Medulla oblongata (tissue), 1 donor: Measurements from ENCODE around the gene OBP2B.
"Not testable (repeated sequence)": the region's sequence is repeated elsewhere in the genome, so short reads cannot be mapped to it uniquely, and the experiment has no call there.

Experiments
- DNase-seq: peaks from one replicate; pipeline ENCODE4 v3.0.0-alpha.2; 2015; ENCODE audit errors: extremely low spot score

Gene OBP2B

DNA sequence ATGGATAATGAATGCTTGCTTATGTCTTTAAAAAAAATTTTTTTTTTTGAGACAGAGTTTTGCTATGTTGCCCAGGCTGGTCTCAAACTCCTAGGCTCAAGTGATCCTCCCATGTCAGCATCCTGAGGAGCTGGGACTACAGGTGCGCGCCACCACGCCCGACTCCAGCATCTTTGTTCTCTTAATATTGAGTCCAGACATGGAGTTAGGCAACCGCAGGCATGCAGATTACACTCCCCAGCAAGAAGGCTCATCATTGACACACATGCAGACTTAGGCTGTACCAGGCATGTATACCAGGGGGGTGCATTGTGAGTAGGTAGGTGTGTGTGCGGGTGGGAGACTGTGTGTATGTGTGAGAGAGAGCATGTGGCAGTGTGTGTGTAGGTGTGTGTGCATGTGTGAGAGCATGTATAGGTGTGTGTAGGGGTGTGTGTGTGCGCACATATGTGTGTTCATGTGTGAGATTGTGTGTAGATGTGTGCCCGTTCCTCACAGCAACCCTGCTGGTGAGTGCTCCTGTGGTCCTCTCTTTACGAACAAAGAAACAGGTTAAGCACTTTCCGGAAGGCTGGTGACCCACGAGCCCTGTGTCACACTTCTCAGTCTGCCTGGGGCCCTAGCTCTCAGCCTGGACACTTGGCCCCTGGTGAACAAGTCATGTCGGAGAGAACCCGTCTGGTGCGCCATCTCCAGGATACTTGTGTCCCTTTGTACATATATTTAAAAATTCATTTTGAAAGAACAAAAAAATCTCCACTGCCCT is 6.2 kb downstream of the OBP2B start:
- no peak for DNase-seq

DNA sequence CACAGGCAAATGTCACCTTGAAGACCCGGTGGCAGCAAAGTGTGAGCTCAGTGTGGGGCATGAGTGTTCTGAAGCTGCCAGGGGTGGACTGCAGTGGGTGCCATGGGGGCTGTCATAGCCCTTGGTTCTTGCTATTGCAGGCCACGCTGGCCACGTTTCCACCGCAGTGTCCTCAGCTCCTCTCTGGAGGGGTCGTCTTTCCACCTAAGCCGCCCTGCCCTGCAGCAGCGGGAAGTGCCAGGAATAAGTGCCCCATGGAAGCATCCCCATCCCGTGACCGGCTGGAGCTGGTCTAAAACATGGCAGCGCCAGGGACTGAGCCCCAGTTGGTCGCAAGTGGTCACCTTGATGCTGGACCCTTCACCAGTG is 6.9 kb downstream of the OBP2B start:
- no peak for DNase-seq

DNA sequence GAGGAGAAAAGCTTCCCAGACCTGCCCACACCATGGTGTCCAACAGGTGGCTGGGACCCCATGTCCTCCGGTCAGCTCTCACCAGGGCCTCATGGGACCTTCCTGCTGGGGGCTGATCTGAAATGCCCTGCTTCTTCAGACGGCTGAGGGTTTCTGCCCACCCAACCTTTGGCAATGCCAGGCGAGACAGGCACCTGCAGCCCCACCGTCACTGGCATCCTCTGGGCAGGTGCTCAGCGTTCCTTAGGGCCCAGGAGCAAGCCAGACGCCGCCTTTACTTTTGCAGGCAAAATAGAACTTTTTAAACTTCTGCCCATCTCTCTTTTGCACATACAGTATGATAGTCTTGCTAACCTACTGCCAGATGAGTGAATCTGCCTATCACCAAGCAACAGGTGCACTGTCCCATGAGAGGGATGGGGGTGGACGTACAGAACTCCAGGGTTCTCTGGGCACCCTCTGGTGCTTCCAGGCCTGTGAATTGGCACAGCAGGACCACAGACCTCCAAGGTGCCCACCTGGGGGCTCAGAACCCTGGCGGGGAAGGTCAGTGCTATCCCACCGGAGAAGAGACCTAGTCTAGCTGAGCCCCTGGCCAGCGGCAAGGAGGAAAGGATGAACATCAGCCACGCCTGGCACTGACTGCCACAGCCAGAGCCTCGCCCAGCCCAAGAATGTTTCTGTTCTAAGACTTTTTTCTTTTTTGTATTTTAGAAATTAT is 7.5 kb downstream of the OBP2B start:
- DNase-seq: no peak

DNA sequence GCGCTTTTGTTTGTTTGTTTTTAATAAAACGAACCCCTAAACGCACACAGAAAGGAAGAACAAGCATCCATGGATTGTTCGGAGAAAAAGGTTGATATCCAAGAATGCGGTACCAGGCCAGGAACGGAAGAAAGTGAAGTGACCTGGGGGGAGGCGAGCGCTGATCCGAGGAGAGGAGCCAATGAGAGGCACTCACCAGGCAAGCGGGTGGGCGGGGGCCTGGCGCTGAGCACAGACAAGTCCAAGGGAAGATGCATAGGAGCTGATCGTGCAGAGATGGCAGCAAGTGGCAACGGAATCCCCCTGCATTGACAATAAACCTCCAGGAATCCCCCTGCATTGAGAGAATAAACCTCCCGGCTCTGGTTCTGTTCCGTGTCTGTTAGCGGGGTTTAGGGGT is 8.4 kb downstream of the OBP2B start:
- no peak for DNase-seq

DNA sequence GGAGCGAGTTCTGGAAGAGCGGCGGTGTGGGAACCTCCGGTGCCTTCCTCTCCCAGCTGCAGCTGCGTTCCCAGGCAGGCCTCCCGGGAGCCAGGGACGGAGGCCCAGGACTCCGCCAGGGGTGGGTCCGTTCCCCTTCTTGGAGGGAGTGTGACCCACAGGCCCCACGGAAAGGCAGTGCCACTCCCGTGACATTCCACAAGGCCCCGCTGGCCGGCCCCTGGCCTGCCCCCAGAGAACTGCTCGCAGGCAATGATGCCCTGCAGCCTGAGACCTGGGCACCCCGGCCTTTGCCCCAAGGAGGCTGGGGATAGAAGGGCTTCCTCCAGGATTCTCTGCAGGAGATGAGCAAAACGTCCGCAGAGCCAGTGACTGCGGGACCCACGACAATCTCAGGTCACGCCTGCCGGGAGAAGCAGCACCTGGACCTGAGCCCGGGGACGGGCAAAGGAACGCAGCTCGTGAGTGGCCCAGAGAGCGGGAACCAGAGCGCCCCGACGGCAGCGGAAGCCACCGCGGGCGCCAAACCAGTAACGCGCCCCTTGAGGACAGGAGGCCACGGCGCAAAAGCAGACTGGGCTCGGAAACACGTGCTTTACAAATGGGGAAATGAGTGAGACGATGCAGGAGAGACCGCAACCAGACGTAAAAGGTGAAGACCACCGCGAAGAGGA is 9.3 kb downstream of the OBP2B start:
- DNase-seq: peak; percentile 20

DNA sequence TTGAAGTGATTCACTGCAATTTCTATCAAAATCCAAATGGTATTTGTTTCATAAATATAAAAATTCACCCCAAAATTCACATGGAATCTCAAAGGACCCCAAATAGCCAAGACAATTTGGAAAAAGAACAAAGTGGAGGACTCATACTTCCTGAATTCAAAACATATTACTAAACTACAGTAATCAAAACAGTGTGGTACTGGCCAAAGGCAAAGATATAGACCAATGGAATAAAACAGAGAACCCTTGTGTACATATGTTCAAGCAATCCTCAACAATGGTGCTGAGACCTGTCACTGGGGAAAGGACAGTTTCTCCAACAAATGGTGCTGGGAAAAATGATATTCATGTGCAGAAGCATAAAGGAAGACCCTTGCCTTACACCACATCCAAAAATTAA is 14.0 kb downstream of the OBP2B start:
- no peak for DNase-seq

DNA sequence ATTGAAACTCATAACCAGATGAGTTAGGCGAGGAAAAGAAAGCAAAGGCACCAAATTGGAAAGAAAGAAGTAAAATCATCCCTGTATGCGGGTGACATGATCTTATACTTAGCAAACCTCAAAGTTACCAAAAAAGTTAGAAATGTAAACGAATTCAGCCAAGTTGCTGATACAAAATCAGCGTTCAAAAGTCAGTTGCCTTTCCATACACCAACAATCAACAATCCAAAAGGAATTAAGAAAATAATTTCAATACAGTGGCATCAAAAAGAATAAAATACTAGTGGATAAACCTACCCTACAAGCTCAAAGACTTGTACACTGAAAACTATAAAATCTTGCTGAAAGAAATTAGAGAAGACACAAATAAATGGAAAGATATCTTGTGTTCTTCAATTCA is 14.5 kb downstream of the OBP2B start:
- DNase-seq: no peak

DNA sequence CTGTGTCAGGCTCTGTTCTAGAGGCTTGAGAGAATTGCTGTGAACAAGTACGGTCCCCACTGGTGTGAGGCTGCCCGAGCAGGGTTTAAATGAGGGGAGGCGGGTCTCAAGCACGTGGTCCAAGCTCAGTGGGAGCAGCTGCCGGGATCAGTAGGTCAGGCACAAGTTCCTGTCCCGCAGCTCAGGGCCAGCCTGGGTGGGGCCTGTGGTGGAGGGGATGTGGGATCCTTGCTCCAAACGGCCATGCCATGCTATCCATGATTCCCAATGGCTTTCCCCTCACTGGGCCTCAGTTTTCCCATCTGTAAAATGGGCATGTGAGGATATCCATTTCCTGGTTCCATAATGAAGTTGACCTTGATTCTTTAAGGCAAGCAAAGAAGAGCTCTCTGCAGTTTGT is 17.1 kb downstream of the OBP2B start:
- no peak for DNase-seq

DNA sequence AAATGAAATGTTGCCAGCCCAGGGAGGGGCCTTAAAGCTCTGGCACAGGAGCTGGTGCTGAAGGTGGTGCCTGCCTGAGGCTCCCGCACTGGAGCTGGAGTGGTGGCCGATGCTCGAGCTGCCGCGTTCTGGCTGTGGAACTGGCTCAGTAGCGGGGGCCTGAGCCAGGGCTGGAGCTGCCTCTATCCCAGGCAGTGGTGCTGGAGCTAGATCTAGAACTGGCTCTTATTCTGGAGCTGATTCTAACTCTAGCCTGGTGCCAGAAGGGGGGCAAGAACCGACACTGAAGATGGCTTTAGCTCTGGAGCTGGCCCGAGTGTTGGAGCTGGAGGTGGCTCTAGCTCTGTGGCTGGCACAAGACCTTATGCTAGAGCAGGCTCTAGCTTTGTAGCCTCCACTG is 19.2 kb downstream of the OBP2B start:
- no peak for DNase-seq

DNA sequence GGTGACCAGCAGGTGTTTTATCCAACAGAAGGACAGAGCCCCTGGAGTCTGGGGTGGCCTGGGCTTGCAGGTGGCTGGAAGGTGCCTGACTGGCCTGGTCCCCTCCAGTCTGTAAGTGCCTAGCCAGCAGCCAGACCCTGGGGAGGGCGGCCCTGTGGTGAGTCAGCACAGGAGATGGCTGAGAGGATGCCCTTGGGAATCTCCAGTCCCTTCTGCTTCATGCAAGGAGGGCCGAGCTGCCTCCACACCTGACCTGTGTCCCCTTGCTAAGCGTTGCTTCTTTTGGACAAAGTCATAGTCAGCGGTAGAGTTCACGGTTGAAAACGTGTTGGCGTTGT is 20.2 kb downstream of the OBP2B start:
- no peak for DNase-seq

DNA sequence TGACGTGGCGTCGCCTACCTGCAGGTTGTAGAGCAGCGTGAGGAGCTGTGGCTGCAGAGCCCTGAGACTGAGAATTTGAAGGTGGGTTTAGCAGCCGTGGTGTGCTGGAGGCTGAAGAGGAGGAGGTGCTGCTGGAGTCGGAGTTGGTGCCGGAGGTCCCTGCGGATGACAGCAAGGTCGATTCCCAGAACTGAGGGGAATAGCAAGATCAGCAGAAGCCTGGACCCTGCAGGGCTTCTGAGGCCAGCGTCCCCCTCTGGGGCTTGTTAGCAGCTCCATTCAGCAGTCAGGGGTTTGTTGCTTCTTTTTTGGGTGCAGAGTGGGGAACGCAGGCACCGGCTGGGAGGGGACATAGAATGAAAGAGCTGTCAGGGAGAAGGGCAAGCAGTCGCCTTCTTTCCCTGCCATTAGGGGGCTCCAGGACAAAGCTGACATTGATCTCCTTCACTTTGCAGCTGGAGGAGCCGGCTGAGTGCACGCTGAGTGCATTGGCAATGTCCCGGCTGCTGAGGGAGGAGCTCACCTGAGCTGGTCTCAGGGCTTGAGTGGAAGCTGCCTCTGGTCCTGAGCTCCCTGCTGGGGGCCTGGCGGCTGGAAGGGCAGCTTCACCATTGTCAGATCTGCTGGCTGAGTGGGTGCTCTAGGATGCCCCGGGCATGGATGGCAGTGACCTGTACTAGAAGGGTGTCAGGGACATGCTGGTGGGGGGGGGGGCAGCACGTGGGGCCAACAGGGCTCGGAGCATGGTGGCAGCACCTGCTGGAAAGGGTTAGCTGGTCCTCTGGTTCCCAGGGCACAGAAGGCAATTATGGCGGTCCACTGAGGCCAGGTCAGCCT is 20.8 kb downstream of the OBP2B start:
- DNase-seq: peak; percentile 23

DNA sequence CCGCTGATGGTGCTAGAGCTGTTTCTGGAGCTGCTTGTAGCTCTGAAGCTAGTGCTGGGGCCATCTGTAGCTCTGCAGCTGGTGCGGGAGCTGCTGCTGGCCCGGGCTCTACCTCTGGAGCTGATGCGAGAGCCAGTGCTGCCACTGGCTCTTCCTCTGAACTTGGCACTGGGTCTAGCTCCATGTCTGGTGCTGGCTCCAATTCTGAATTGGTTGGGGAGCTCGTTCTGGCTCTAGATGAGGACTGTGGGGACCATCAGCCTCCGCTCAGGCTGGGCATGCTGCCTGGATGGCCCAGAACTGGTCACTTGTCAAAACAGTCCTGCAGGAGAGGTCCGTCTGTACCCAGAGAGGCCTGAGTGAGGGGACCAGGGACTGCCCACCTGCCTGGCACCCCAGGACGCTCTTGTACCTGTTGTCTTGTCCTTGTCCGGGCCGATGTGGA is 21.5 kb downstream of the OBP2B start:
- DNase-seq: no peak

DNA sequence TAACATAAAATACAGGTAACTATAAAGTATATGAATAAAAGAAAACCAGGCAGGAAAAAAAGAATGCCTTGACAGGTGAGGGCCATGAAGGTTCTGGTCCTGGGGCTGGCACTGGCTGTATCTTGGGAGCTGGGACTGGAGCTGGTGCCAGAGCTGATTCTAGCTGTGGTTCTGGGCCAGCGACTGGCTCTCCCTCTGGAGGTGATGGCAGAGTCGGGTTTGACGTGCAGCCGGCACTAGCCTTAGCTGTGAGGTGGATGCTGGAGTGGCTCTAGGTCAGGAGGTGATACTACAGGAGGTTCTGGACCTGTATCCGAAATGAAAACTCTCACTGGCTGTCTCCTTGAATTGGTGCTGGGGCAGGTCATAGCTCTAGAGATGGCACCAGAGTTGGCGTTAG is 22.3 kb downstream of the OBP2B start:
- DNase-seq: no peak

DNA sequence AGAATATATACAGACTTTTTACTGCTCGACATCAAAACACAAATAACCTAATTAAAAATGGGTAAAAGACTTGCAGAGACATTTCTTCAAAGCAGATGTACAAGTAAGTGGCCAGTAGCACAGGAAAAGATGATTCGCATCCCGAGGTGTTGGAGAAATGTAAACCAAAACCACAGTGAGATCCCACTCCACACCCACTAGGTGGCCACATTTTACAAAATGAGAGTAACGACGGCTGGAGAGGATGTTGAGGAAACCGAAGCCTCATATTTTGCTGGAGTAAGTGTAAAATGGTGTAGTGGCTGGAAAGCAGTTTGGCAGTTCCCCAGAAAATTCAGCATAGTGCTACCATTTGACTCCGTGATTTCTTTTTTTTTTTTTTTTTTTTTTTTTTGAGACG is 24.1 kb downstream of the OBP2B start:
- peak; percentile 77 for DNase-seq

DNA sequence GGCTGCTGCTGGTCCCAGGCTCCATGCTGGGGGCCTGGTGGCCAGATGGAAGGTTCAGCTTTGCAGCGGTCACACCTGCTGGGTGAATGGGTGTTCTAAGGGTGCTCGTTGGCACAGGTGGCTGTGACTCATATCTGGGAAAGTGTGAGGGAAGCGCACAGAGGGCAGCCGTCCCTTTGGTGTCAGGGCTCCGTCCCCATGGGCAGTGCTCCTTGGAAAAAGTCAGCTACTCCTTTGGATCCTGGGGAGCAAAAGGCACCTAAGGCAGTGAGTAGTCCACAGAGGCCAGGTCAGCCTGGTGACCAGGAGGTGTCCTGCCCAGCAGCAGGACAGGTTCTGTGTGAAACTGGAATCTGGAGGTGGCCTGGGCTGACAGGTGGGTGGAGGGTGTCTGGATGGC is 26.9 kb downstream of the OBP2B start:
- no peak for DNase-seq

DNA sequence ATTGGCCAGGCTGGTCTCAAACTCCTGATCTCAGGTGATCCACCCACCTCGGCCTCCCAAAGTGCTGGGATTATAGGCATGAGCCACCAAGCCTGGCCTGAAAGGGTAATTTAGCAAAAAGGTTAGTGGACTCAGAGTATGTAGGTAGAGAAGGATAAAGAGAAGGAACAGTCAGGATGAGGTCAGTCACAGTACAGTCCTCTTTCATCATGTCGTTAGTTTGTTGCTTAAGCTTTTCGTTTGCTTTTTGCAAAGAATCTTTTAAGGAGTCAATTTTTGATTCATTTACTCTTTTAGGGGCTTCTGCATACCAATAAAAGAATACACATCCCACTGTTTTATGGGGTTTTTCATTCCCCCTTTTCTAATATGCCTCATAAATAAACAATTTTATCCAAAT is 27.5 kb downstream of the OBP2B start:
- no peak for DNase-seq

DNA sequence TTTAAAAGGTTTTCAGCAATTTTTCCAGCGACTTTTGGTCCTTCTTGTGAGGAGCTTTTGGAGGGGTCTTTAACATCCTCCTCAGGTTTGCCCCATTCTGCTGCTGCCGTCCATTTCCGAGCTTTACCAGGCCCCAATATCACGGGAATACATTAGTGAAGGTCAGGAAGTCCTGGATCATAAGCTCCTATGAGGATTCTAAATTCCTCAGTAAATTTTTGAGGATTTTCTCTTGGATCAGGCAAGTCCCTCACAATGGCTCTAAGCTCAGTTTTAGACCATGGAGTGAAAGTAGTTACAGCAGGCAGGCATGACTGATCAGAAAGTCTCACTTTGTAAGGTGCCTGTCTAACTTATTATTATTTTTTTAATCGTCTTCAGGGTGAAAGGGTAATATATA is 28.1 kb downstream of the OBP2B start:
- DNase-seq: no peak

DNA sequence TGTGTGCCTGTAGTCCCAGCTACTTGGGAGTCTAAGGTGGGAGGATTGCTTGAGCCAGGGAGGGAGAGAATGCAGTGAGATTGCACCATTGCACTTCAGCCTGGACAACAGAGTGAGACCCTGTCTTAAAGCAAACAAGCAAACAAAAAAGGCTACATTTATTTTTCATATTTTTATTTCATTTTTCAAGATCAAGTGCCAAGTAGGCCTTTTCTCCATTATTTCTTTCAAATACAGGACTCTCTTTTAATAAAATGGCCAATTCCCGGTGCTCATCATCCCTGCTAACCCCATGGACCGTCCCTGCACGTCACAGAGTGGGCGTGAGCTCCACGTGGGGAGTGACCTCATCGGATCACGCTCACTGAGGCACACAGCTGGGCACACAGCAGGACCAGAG is 36.0 kb downstream of the OBP2B start:
- DNase-seq: no peak

DNA sequence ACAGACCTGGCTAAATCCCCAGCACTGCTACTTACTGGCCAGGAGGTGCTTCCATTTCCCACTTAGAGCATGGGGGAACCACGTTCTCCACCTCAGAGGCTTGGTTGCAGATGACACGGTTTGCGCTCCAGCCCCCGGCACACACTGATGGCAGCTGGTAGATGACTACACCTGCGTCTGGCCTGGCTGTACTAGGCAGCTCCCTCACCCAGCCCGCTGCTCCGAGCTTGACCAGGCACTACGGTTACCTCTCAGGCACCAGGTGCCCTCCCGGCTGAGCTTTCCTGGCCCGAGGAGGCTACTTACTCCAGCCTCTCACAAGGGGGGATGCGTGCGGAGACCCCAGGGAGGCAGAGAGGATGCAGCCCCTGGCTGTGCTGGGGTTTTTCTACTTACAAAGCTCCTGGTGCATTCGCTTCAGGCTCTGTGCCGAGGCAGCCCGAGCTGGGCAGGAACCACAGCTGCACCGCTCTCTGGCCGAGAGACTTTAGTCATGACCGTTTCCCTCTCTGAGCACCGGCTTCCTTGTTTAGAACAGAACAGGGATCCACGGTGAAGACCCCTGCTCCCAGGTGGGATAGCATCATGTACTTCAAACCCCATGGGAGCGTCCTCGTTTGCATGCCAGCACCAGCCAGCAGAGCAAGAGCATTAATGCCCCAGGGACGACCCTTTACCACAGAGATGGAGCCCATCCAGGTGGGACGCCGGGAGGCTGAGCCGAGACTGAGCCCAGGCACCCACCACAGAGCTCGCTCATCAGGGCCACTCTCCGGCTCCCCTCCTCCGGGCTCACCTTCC is 37.7 kb downstream of the OBP2B start:
- DNase-seq: no peak

DNA sequence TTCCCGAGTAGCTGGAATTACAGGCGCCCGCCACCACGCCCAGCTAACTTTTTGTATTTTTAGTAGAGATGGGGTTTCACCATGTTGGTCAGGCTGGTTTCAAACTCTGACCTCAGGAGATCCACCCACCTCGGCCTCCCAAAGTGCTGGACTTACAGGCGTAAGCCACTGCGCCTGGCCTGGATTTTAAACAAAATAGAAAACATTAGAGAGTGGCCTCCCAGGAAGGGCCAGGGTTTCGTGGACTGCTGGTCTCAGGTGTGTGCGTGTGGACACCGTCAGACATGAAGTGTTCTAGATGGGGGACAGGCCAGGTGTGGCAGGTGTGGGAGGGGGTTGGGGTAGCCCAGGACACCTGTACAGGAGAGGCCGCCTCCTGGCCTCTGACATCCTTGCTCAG is 38.3 kb downstream of the OBP2B start:
- no peak for DNase-seq

DNA sequence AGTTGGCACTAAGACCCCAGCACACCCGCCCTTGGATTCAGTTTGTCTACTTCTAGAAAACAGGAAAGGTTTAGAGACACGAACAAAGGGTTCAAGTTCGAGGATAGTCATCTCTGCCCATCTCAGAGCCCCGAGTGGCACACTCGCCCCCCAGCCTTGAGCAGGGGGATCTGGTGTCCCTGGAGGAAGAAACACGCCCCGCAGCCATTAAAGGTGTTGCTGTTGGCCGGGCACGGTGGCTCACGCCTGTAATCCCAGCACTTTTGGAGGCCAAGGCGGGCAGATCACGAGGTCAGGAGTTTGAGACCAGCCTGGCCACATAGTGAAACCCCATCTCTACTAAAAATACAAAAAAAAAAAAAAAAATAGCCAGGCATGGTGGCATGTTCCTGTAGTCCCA is 39.4 kb downstream of the OBP2B start:
- not testable (repeated sequence) for DNase-seq
